HEK293 (cell line): ENCODE results near the gene ZCCHC24.

Experiments
- BCL11B ChIP-seq: fragments of 450-650 bp; formaldehyde crosslinking; IDR thresholded peaks from 2 replicates; pipeline ENCODE4 v1.5.1; 2016; ENCODE audit warnings: low read depth, missing biosample characterization, missing genetic modification characterization
- CTCF ChIP-seq: fragments of 450-650 bp; formaldehyde crosslinking; IDR thresholded peaks from 2 replicates; pipeline ENCODE4 v1.5.1; 2016; ENCODE audit warnings: missing biosample characterization, missing genetic modification characterization
- REST ChIP-seq: fragments of 450-650 bp; formaldehyde crosslinking; IDR thresholded peaks from 2 replicates; pipeline ENCODE4 v1.5.1; 2016; ENCODE audit warnings: missing biosample characterization, missing genetic modification characterization
- ZBTB7A ChIP-seq: fragments of 450-650 bp; formaldehyde crosslinking; IDR thresholded peaks from 2 replicates; pipeline ENCODE4 v1.5.1; 2016; ENCODE audit warnings: low read depth, missing biosample characterization, missing genetic modification characterization
- ZBTB8A ChIP-seq: fragments of 450-650 bp; formaldehyde crosslinking; IDR thresholded peaks from 2 replicates; pipeline ENCODE4 v1.5.1; 2016; ENCODE audit warnings: missing biosample characterization, missing genetic modification characterization
- ZFP3 ChIP-seq: fragments of 450-650 bp; formaldehyde crosslinking; IDR thresholded peaks from 2 replicates; pipeline ENCODE4 v1.5.1; 2016; ENCODE audit warnings: low read depth, missing biosample characterization, missing genetic modification characterization
- ZFP37 ChIP-seq: fragments of 450-650 bp; formaldehyde crosslinking; IDR thresholded peaks from 2 replicates; pipeline ENCODE4 v1.5.1; 2016; ENCODE audit warnings: missing biosample characterization, missing genetic modification characterization
- ZNF274 ChIP-seq, 2 experiments: fragments of 200-500 bp in 1 of 2; fragments of 450-650 bp in 1 of 2; sonication (Bioruptor generic) in 1 of 2; formaldehyde crosslinking in 1 of 2; IDR thresholded peaks; 2 replicates each; pipeline versions ENCODE4 v1.5.1 to v1.6.1; 2014 to 2016; ENCODE audit warnings: borderline replicate concordance in 1 of 2, inconsistent platforms in 1 of 2, low read length in 1 of 2, missing biosample characterization in 1 of 2, missing genetic modification characterization in 1 of 2
- ZNF292 ChIP-seq: fragments of 450-650 bp; formaldehyde crosslinking; IDR thresholded peaks from 2 replicates; pipeline ENCODE4 v1.5.1; 2016; ENCODE audit warnings: low read depth, missing biosample characterization, missing genetic modification characterization, borderline replicate concordance
- ZNF350 ChIP-seq: fragments of 450-650 bp; formaldehyde crosslinking; IDR thresholded peaks from 2 replicates; pipeline ENCODE4 v1.5.0; 2017; ENCODE audit warnings: missing biosample characterization, mild to moderate bottlenecking, missing genetic modification characterization
- ZNF362 ChIP-seq: fragments of 450-650 bp; formaldehyde crosslinking; IDR thresholded peaks from 2 replicates; pipeline ENCODE4 v1.5.1; 2016; ENCODE audit warnings: missing biosample characterization, missing genetic modification characterization
- ZNF513 ChIP-seq: fragments of 450-650 bp; IDR thresholded peaks from 2 replicates; pipeline ENCODE4 v1.5.1; 2018; ENCODE audit warnings: missing biosample characterization, missing genetic modification characterization
- ZNF621 ChIP-seq: fragments of 450-650 bp; formaldehyde crosslinking; IDR thresholded peaks from 2 replicates; pipeline ENCODE4 v1.5.1; 2017; ENCODE audit warnings: missing biosample characterization, missing genetic modification characterization
- ZNF623 ChIP-seq: fragments of 450-650 bp; formaldehyde crosslinking; IDR thresholded peaks from 2 replicates; pipeline ENCODE4 v1.5.1; 2016; ENCODE audit warnings: missing biosample characterization, missing genetic modification characterization

GRCh38 chr10:79385392-79385795 is 60.0 kb downstream of the ZCCHC24 start:
- no peak for TF ChIP-seq ZNF362 (tag by site-specific recombination)
- TF ChIP-seq ZNF513 (tag by site-specific recombination): no peak
- TF ChIP-seq ZNF274 (IDR thresholded peaks at IDR 0.05; ENCODE audit: low read length): no peak
- no peak for TF ChIP-seq ZNF274 (tag by site-specific recombination; IDR thresholded peaks at IDR 0.05; ENCODE audit: borderline replicate concordance)
- TF ChIP-seq CTCF: no peak
- no peak for TF ChIP-seq ZFP3
- TF ChIP-seq ZBTB7A (tag by site-specific recombination): no peak
- no peak for TF ChIP-seq ZNF350 (tag by site-specific recombination)
- no peak for TF ChIP-seq ZFP37 (tag by site-specific recombination)
- TF ChIP-seq ZNF623 (tag by site-specific recombination): no peak
- no peak for TF ChIP-seq ZNF621 (tag by site-specific recombination)
- no peak for TF ChIP-seq REST
- TF ChIP-seq ZBTB8A (tag by site-specific recombination): no peak
- no peak for TF ChIP-seq ZNF292 (tag by site-specific recombination)
- no peak for TF ChIP-seq BCL11B
